Omental fat pad (tissue), 4 donors: ENCODE results near the gene SHOX. TPM values are rescaled to one million over a fixed set of nuclear protein-coding genes. Genes with fewer than 3 reads are reported as not detected.

ENCODE experiments used
- ATAC-seq: fragments of 150-250 bp; one replicate; pipeline ENCODE4 v1.9.1; 2016; ENCODE audit warnings: mild to moderate bottlenecking, moderate library complexity; ENCODE audit not compliant: low FRiP score
- DNase-seq: peaks from one replicate; pipeline ENCODE4 v3.0.0-alpha.2; 2019; ENCODE audit warnings: low spot score
- CTCF ChIP-seq, 3 donors: fragments of 450-650 bp; IDR thresholded peaks; one replicate each; pipeline ENCODE4 v1.5.1; 2016 to 2017; ENCODE audit warnings: antibody characterized with exemption in 3 of 3, mild to moderate bottlenecking in 3 of 3, moderate library complexity in 2 of 3
- total RNA-seq, 4 donors: library from RNA; depleted of rRNA; stranded (reverse); fragments of >200 nt; gene quantifications; one replicate each; pipeline ENCODE4 v1.1.0, GENCODE V29; 2016

The SHOX gene
- total RNA-seq, 4 donors from 2014 or later, result 1.9 TPM; not detected in 3

GRCh38 chrX:631802-632365 lies 1.3 kb downstream of the SHOX start:
- ATAC-seq (no peak), DNase-seq (no peak)
- TF ChIP-seq CTCF (IDR thresholded peaks at IDR 0.05), result no peak

GRCh38 chrX:632366-633042 lies 1.9 kb downstream of the SHOX start:
- no peak for TF ChIP-seq CTCF (IDR thresholded peaks at IDR 0.05)
- ATAC-seq (no peak), DNase-seq (no peak)

GRCh38 chrX:633043-633984 lies 2.7 kb downstream of the SHOX start:
- no peak for TF ChIP-seq CTCF (IDR thresholded peaks at IDR 0.05)
- no peak for DNase-seq
- ATAC-seq, result no peak

- DNase-seq (no peak), ATAC-seq (no peak)
- no peak for TF ChIP-seq CTCF (IDR thresholded peaks at IDR 0.05)
These were observed 3.7 kb downstream of the SHOX start for GRCh38 chrX:633985-634958.

GRCh38 chrX:635428-636090 lies 5.0 kb downstream of the SHOX start:
- DNase-seq (no peak), ATAC-seq (no peak)
- TF ChIP-seq CTCF (IDR thresholded peaks at IDR 0.05), result no peak
